Measurements from ENCODE around the gene HEPACAM.
"Not testable (repeated sequence)": the region's sequence is repeated elsewhere in the genome, so short reads cannot be mapped to it uniquely, and the experiment has no call there.

HEPACAM gene

DNA sequence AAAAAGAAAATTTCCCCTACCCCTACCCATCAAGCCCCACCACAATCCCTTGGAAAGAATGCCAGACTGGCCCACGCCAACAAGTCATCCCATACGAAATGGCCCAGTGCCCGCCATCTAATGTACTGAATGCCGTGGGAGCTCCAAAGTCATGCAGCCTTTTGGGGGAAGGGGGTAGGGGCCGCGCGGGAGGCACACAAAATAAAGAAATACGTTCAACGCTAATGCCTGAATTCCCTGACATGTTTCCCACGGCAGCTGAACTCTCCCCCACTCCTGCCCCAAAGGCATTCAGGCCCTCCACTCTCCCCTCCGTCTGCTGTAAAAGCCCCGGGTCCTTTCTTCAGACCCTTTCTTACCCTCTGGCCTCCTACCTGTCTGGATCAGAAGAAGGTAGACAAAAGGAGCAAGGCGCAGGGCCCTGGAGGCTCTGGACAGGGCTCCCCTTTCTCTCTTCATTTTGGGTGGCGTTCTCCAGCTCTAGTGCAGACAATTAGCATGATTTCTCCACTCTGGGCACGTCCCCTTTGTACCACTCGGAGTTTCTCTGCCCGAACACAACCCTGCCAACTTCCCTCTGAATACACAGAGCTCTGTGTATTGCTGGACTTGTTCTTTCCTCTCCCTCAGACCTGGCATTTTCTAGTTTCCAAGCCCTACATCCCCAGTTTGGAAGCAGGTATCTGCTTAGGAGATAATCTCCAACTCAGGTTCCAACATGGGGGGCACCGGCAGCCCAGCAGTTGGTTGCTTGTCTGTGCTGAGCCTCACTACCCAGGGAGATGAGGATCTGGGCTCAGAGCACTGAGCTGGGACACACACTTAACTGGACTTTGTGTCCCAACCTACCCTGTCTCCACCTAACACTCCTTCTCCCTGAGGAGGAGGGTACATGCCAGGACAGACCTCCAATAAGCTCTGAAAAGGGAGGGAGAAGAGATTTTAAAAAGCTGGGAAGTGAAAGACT lies at the start of gene HEPACAM:
HEPACAM (minus strand) TSS at position 500 of the 967 bp plus-strand sequence; CDS start at position 459, 41 bp downstream.
- in situ Hi-C loops (cut with HindIII; ENCODE audit: low pct_ligation_motif_present, low pct_unique_long_range_greater_than_20kb, low sequenced_read_pairs) = no loop called here
- DNase-seq = no peak

- no peak for DNase-seq
- in situ Hi-C loops (cut with HindIII; ENCODE audit: low pct_ligation_motif_present, low pct_unique_long_range_greater_than_20kb, low sequenced_read_pairs) = no loop called here
Observed at GRCh38 chr11:124984512-124984854, 48.6 kb upstream of the HEPACAM start.

DNA sequence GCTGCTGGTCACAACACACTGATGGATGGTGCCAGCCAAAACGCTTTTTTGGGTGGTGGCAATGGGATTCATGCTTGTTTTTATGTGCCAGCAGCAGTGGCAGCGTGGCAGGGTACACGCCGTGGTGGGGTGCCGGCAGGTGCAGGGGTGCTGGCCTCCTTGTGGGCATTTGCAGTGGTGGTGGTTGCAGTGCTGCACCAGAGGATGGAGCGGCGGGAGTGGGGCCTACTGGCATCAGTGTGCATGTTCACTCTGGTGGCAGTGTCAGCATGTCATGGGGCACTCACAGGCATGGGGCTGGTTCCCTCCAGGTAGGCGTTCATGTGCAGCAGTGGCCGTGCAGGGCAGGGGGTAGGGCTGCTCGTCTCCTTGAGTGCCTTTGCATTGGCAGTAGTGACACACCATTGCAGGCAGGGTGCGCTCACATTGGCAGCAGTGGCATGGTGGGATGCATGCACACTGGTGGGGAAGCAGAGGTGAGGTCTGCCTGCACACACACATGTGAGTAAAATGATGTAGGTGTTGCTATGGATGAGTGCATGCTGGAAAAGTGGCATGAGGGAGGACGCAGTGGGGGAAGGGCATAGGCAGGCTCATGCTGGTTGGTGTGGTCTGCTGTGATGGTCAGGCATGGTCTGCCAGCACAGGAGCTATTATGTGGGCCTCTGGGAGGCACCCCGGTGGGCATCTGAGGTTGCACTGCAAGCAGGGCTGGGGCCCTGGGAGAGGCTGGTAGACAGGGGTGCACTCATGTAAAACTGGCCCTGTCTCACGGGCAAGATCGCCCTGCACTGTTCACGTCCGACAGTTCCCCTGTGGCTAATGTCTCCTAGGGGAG lies 48.0 kb upstream of the HEPACAM start:
- in situ Hi-C loops (cut with HindIII; ENCODE audit: low pct_ligation_motif_present, low pct_unique_long_range_greater_than_20kb, low sequenced_read_pairs) = no loop called here

GRCh38 chr11:124982043-124982442 lies 46.2 kb upstream of the HEPACAM start:
- DNase-seq = no peak
- in situ Hi-C loops (cut with HindIII; ENCODE audit: low pct_ligation_motif_present, low pct_unique_long_range_greater_than_20kb, low sequenced_read_pairs) = no loop called here

More for the DNA sequence above, 48.0 kb upstream of the HEPACAM start:
- no peak for DNase-seq

GRCh38 chr11:124978316-124978715 lies 42.5 kb upstream of the HEPACAM start:
- in situ Hi-C loops (cut with HindIII; ENCODE audit: low pct_ligation_motif_present, low pct_unique_long_range_greater_than_20kb, low sequenced_read_pairs) = no loop called here
- DNase-seq = no peak

DNA sequence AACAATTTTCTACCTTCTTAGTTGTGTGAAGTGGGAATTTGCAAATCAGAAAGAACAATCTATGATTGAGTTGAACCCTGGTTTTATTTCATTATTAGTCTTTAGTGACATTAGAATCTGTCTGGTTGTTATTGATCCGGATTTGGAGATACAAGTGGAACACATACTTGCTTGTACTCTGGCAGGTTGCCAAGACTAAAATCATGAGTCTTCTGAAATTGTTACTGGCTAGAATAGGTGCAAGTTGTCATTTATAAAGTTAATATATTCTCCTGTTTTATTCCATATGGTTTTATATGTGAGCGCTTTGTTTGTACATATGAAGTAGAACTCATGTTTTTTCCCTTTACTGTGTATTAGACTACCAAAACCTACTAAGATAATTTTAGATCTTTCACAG lies 41.2 kb upstream of the HEPACAM start:
- no peak for DNase-seq
- in situ Hi-C loops (cut with HindIII; ENCODE audit: low pct_ligation_motif_present, low pct_unique_long_range_greater_than_20kb, low sequenced_read_pairs) = no loop called here

- in situ Hi-C loops (cut with HindIII; ENCODE audit: low pct_ligation_motif_present, low pct_unique_long_range_greater_than_20kb, low sequenced_read_pairs) = no loop called here
- no peak for DNase-seq
Observed at GRCh38 chr11:124976531-124976930, 40.7 kb upstream of the HEPACAM start.

DNA sequence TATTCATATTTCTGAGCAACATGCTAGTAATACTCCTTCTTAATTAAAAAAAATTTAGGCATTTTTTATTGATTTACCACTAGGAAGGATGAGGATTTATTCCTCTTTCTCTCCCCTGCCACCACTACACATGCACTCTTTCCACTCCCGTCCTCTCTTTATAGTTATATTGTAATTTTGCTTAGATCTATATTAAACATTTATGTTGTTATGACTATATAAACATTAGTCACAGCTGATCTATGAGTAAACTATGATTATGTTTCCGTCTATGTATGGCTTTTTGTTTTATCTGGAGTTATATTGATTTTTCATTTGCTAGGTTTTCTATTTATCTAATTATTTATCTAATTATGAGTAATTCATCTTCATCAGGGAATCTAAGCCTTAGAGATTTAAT lies 36.0 kb upstream of the HEPACAM start:
- in situ Hi-C loops (cut with HindIII; ENCODE audit: low pct_ligation_motif_present, low pct_unique_long_range_greater_than_20kb, low sequenced_read_pairs) = no loop called here
- no peak for DNase-seq

- peak; percentile 24 for DNase-seq
- in situ Hi-C loops (cut with HindIII; ENCODE audit: low pct_ligation_motif_present, low pct_unique_long_range_greater_than_20kb, low sequenced_read_pairs) = no loop called here
Observed at GRCh38 chr11:124970925-124971324, 35.1 kb upstream of the HEPACAM start.

DNA sequence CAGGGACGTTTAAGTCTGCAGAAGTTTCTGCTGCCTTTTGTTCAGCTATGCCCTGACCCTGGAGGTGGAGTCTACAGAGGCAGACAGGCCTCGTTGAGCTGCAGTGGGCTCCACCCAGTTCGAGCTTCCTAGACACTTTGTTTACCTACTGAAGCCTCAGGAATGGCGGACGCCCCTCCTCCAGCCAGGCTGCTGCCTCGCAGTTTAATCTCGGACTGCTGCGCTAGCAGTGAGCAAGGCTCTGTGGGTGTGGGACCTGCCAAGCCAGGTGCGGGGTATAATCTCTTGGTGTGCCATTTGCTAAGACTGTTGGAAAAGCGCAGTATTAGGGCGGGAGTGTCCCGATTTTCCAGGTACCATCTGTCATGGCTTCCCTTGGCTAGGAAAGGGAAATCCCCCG lies 32.4 kb upstream of the HEPACAM start:
- in situ Hi-C loops (cut with HindIII; ENCODE audit: low pct_ligation_motif_present, low pct_unique_long_range_greater_than_20kb, low sequenced_read_pairs) = not testable (repeated sequence)

DNA sequence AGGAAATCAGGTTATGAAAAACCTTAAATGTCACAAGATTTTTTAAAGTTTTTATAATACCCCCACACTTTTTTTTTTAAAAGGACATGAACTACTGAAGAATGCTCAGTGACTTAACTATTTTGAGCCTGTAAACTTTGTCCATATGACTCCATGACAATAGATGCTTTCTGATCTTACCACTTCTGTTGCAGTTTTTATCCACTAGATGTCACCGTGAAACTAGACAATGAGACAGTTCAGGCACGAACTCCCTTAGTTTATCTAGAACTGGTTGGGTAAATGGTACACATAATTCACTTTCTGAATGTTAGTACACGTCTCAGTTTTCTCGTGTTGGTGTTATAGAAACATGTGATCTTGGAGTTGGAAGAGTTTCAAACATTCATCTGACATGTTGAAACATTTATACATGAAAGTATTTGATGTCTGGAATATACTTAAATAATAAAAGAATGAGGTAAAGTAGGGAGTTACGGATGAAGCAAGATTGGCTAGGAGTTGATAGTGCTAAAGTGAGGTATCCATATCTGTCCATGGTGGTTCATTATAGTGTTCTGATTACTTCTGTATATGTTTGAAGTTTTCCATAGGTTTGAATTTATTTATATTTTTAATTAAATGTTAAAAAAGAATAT lies 26.2 kb upstream of the HEPACAM start:
- DNase-seq = peak; percentile 72
- in situ Hi-C loops (cut with HindIII; ENCODE audit: low pct_ligation_motif_present, low pct_unique_long_range_greater_than_20kb, low sequenced_read_pairs) = no loop called here

More for the DNA sequence above, 32.4 kb upstream of the HEPACAM start:
- not testable (repeated sequence) for DNase-seq

- in situ Hi-C loops (cut with HindIII; ENCODE audit: low pct_ligation_motif_present, low pct_unique_long_range_greater_than_20kb, low sequenced_read_pairs) = no loop called here
- DNase-seq = no peak
Observed at GRCh38 chr11:124955035-124955434, 19.2 kb upstream of the HEPACAM start.

- in situ Hi-C loops (cut with HindIII; ENCODE audit: low pct_ligation_motif_present, low pct_unique_long_range_greater_than_20kb, low sequenced_read_pairs) = no loop called here
- no peak for DNase-seq
Observed at GRCh38 chr11:124954590-124954955, 18.7 kb upstream of the HEPACAM start.

DNA sequence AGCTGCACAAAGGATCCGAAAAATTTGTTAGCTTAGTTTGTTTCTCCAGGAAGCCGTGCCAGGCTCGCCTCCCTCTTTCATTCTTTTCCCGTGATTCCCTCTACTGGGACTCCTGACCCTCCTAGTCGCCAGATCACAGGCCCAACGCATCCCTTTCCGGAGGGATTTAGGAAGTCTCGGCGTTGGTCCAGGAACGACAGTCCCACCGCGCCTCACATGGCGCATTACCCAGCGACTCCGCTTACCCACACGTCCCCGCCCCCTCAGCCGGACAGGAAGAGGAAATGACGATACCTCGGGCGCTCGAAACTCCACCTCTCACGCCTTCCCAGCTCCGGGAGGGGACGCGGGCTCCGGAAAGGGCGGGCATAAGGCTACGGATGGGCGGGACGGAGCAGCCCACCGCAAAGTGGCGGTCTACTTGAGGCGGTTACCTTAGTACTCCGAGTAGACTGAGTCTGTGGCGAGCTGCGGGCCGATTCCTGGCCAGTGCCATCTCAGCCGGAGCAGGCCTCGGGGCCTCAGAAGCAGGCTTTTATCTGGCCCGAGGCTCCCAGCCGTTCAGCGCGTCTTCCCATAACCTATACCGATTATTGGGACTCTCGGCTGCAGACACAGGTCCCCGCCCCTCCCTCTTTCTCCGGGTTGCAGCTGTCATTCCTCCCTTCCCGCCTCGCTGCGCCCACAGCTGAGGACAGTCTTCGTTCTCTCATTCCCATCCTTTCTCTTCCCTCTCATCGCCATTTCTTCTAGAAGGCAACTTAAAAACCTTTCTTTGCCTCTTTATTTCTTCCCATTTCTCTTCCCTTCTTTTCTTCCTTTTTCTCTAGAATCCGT lies 18.1 kb upstream of the HEPACAM start, which contains the start of gene CCDC15:
CCDC15 (plus strand) TSS at position 450 of the 837 bp plus-strand sequence. CDS start 531 bp downstream, outside the sequence.
- in situ Hi-C loops (cut with HindIII; ENCODE audit: low pct_ligation_motif_present, low pct_unique_long_range_greater_than_20kb, low sequenced_read_pairs) = no loop called here
- DNase-seq = peak; percentile 96

DNA sequence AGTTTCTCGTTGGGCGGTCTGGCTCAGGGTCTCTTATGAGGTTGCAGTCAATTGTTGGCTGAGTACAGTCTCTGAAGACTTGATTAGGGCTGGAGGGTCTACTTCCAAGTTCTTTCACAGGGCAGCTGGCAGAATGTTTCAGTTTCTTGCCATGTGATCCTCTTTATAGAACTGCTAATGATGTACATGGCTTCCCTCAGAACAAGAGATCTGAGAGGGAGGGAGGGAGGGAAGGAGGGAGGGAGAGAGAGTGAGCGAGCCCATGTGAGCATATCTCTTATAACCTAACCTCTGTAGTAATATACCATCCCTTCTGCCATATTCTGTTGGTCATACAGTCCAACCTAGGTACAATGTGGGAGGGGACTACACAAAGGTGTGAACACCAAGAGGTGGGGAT lies 15.5 kb upstream of the HEPACAM start:
- DNase-seq = no peak
- in situ Hi-C loops (cut with HindIII; ENCODE audit: low pct_ligation_motif_present, low pct_unique_long_range_greater_than_20kb, low sequenced_read_pairs) = no loop called here

- in situ Hi-C loops (cut with HindIII; ENCODE audit: low pct_ligation_motif_present, low pct_unique_long_range_greater_than_20kb, low sequenced_read_pairs) = no loop called here
- no peak for DNase-seq
Observed at GRCh38 chr11:124950601-124951330, 14.9 kb upstream of the HEPACAM start.

DNA sequence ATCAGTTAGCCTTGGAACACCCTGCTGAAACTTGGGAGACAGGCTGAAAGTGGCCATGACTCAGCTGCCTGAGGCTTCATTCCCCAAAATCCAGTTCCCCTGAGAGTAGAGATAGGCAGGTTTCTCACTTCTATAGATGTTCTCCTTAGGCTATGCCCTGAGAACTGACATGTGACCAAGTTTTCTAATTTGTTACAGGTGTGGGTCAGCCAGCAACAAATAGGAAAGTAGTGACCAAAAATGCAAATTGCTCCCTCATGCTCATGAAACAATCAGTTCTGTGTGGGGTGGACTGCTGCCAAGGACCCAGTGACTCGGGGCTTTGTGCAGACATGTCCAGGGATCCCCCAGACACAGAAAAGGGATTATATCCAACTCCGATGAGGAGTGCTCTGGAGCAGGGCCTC lies 10.9 kb upstream of the HEPACAM start:
- in situ Hi-C loops (cut with HindIII; ENCODE audit: low pct_ligation_motif_present, low pct_unique_long_range_greater_than_20kb, low sequenced_read_pairs) = no loop called here
- no peak for DNase-seq

Data from ACHN (cell line).